Erythroblast (primary cell): Measurements from ENCODE around the gene DOCK3.
"Not testable (repeated sequence)": the region's sequence is repeated elsewhere in the genome, so short reads cannot be mapped to it uniquely, and the experiment has no call there.

ENCODE experiments used
- DNase-seq, 2 experiments: peaks; one replicate each; lab custom pipeline; 2025; lab: John Stamatoyannopoulos, UW
- GATA1 ChIP-seq: IDR thresholded peaks from 2 replicates; pipeline ENCODE4 v1.6.1; 2011; ENCODE audit warnings: low read depth, mild to moderate bottlenecking, control low read depth, low read length, moderate library complexity
- POLR2A ChIP-seq: IDR thresholded peaks from 2 replicates; pipeline ENCODE4 v1.6.1; 2011; ENCODE audit warnings: mild to moderate bottlenecking, low read length

Gene DOCK3

DNA sequence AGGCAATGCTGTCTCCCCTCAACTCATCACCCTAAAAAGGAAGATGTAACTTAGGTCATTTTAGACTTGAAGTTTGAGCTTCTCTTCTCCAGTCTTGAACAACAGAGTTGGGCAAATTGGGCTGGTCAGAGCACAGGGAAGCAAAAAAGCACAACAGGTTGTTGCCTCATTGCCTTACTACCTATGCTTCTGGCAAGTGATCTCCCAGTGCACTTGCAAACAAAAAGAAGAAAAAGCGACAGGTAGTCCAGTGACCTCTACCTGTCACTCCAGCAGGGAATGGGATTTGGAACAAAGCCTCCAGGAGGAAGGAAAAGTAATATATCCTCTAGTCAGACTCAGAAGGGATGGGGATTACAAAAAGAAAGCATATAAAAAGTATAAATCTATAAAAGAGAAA lies 550.1 kb downstream of the DOCK3 start:
- no peak for DNase-seq

GRCh38 chr3:51242939-51243338 lies 568.2 kb downstream of the DOCK3 start:
- no peak for DNase-seq
- TF ChIP-seq POLR2A (no peak), GATA1 (no peak)

More for the DNA sequence above, 550.1 kb downstream of the DOCK3 start:
- TF ChIP-seq POLR2A (no peak), GATA1 (no peak)

GRCh38 chr3:51243924-51244323 lies 569.2 kb downstream of the DOCK3 start:
- DNase-seq, result no peak
- TF ChIP-seq GATA1, result no peak
- no peak for TF ChIP-seq POLR2A

DNA sequence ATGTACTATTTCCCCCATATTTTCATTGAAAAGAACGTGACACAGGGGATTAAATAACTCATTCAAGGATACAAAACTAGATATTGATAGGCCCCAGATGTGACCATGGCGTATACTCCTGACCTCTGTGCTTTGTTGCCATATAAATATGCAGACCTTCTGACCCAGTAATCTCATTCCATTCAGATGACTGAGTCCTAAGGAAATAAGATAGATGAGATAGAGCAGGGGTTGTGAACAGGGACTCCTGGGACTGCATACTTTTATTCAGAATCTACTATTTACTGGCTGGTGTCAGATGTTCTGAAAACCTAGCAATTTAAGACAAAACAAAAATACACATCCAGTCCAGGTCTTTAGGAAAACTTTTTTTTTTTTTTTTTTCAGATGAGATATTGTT lies 571.1 kb downstream of the DOCK3 start:
- no peak for DNase-seq
- TF ChIP-seq POLR2A (no peak), GATA1 (no peak)

DNA sequence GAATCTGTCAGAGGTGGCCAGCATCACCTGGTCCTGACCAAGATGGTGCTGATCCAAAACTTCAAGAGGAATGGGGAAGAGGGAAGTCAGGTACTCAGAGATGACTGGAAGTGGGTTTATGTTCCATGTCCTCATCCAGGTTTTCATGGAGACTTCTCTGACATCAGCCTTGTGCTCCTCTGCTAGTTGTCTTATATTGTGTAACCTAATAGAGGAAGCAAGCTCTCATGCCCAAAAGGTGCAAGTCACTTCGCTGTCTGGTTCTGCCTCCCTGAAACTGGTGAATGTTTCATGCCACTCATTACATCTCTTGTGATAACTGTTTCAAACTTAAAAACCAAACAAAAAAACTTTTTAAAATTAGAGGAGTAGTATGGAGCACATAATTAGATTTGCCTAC lies 583.1 kb downstream of the DOCK3 start:
- DNase-seq, result no peak

GRCh38 chr3:51264166-51264565 lies 589.4 kb downstream of the DOCK3 start:
- DNase-seq, result not testable (repeated sequence)

More for the DNA sequence above, 583.1 kb downstream of the DOCK3 start:
- TF ChIP-seq POLR2A, result no peak
- TF ChIP-seq GATA1, result no peak

DNA sequence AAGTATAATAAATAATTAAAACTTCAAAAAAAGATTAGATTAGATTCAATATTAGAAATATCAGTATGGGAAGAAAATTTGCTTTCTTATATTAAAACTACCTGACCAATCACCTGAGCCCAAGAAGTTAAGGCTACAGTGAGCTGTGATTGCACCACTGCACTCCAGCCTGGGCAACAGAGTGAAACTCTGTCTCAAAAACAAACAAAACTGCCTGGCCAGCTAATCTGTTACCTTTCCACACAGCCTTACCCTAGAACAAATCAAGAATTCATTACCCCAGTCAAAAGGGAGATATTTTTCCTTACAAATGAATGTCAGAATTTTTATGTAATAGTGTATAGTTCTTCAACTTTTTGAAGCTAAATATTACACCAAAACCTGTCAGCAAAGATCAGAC lies 593.4 kb downstream of the DOCK3 start:
- no peak for TF ChIP-seq GATA1
- no peak for TF ChIP-seq POLR2A
- no peak for DNase-seq

- TF ChIP-seq GATA1 (no peak), POLR2A (no peak)
- DNase-seq, result no peak
Measured at GRCh38 chr3:51269466-51269865, 594.7 kb downstream of the DOCK3 start.

DNA sequence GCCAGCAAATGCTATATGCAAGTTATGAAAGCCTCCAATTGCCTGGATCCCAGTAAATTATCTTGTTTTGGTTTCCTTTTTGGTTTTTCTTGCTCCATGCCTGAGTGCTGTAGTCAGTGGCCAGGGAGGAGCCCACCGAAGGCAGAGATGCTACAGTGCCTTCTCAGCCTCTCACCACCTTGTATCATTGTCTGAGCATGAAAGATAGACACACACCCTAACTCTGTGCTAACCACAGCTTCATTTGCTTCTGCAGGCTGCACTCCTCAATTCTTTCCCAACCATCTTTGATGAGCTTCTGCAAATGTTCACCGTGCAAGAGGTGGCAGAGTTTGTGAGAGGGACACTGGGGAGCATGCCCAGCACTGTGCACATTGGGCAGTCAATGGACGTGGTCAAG lies 595.8 kb downstream of the DOCK3 start:
- DNase-seq, result no peak
- TF ChIP-seq POLR2A (no peak), GATA1 (no peak)

DNA sequence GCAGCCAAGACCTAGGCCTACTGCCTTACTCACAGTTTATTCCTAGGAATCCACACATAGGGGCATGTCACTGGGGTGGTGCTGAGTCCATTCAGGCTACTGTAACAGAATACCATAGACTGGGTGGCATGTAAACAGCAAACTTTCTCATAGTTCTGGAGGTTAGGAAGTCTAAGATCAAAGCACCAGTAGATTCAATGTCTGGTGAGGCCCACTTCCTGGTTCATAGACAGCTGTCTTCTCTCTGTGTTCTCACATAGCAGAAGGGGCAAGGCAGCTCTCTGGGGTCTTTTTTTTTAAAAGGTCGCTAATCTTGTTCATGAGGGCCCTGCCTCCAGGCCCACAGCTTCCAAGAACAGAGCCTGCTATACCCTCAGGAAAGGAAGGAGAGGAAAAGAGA lies 596.4 kb downstream of the DOCK3 start:
- DNase-seq, result no peak
- no peak for TF ChIP-seq POLR2A
- no peak for TF ChIP-seq GATA1

DNA sequence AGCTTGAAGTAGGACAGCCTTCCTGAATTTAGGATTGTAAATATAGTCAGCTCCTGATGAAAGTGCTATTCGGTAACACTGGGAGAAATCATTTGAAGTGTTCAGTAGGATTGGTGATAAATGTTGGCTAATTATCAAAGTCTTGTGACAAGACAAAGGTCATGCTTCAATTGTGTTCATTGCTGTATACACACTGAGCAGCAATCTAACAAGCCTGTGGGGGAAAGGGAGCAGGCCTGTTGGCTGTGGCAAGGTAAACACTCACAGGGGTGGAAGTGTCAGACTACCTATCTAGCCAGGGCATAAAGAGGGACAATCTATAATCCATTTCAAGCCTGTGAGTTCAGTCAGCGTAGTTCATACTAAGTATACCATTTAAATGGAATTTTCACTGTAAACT lies 599.3 kb downstream of the DOCK3 start:
- TF ChIP-seq POLR2A, result no peak
- TF ChIP-seq GATA1, result no peak
- no peak for DNase-seq

DNA sequence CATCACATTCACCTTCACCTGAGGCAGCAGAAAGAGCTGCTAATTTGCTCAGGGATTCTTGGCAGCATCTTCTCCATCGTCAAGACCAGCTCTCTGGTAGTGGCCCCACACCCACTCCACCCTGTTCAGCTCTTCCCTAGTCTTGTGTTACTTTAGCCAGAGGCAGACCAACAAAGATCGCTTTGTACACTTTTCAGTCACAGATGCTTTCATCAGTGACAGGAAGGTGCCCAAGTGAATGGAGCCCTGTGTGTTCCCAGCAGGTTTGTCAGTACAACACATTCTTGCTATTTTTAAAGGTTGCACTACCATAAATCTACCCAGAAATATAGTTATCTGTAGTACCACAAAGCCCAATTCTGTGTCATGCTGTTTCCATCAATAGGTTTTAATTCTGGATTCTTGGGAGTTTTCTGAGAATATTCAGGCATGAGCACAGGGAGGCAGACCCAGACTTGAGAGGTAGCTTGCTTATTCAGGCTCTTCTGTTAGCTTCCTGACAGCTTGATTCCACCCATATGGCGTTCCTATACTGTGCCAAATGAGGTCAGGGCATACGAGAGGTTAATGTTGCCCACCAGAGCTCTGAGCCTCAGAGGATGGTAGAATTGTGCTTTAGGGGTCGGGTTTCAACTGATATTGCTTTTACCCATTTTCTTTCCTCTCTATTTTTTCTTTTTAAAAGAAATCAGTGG lies 600.5 kb downstream of the DOCK3 start:
- TF ChIP-seq GATA1 (no peak), POLR2A (no peak)
- no peak for DNase-seq

GRCh38 chr3:51276046-51276445 lies 601.3 kb downstream of the DOCK3 start:
- DNase-seq, result no peak
- TF ChIP-seq GATA1, result no peak

DNA sequence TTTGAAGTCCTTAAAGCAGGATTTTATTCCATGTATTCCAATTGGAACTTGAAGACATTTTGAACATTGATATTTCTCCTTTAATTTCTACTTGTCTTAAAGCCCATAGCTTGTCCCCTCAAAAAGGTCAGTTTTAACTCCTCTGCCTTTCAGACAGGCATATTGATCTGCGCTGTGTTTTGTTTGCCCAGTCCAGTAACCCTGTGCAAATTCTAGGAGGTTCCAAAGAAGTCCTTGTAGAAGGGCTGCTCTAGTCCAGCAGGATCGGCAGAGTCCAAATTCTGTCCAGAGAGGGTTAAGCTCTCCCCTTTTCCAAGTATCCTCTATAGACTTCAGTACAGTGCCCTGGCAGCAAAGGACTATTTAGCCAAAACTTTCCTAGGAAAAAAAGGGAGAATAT lies 604.7 kb downstream of the DOCK3 start:
- DNase-seq, result no peak
- TF ChIP-seq POLR2A (no peak), GATA1 (no peak)

DNA sequence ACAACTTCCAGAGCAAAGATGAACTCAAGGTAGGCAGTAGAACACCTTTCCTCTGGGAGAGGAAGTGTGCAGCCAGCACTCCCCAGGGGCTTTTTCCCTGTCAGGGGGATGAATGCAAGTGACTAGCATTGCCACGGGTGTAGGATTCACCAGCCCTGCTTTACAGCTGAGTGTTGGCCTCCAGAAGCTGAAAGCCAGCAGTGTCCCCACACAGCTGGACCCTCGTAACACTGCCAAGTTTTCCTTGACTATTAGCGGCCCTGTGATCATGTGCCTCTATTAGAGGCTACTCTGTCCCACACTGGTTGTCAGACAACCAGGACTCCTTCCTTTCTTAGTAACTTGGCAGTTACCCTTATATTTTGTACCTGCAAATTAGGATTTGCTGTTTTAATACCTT lies 605.4 kb downstream of the DOCK3 start:
- no peak for DNase-seq
- TF ChIP-seq POLR2A (no peak), GATA1 (no peak)
